Activated T-helper 1 cell treated with anti-CD3 and anti-CD28 coated beads, Interleukin-2, amount 50 U/mL, for 16 hours (primary cell): ENCODE measurements around the gene CORO2A.
"Not testable (repeated sequence)": the region's sequence is repeated elsewhere in the genome, so short reads cannot be mapped to it uniquely, and the experiment has no call there.

Experiments
- DNase-seq, 2 donors: peaks; one replicate each; pipeline ENCODE4 v3.0.0-alpha.2; 2020; ENCODE audit warnings: low read depth in 1 of 2, low spot score in 1 of 2

Gene CORO2A

GRCh38 chr9:98144076-98144475, 48.4 kb downstream of the CORO2A start:
- no peak for DNase-seq

- no peak for DNase-seq
Observed at GRCh38 chr9:98142925-98143481, 49.4 kb downstream of the CORO2A start.

DNA sequence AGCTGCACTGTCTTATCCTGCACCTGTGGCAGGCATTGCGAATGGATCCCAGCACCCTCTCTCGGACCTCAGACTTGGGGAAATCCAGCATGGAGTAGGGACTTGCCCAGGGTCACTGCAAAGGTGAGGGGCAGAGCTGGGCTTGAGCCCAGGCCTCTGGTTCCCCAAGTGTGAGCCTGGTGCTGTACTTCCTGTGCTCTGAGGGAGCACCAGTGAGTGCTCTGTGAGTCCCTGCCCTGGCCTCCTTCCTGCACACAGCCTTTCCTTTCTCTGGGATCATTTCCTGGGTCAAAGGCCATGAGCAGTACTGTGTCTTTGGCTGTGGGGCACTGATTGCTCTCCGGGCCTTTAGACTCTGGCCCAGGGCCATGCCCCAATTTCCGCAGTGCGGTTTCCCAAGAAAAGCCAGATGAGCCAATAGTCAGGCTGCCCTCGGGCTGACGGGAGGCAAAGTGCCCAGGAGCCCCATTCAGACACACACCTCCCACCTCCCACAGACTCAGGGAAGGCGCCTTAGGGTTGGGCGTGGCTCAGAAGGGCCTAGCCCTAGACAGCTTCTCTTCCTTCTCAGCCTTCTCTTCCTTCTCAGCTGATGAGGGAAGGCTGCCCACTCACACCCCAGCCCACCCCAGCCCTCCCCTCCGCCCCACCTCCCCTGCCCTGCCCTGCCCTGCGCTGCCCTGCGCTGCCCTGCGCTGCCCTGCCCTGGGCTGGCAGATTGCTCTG, 50.1 kb downstream of the CORO2A start:
- DNase-seq: no peak

DNA sequence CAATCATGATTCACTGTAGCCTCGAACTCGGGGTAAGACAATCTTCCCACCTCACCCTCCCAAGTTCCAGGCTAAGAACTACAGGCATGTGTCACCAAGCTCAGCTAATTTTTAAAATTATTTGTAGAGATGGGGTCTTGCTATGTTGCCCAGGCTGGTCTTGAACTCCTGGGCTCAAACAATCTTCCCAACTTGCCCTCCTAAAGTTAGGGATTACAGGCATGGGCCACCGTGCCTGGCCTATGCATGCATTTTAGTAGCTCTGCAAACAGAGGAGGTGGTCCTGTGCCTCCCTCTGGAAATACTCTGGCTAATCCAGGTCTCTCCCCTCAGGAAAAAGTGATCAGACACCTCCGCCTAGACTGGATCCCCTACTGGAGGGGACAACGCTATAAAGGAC, 51.9 kb downstream of the CORO2A start:
- no peak for DNase-seq

GRCh38 chr9:98136489-98136888, 55.9 kb downstream of the CORO2A start:
- no peak for DNase-seq

GRCh38 chr9:98135938-98136337, 56.5 kb downstream of the CORO2A start:
- DNase-seq: no peak

- no peak for DNase-seq
Observed at GRCh38 chr9:98135558-98135934, 56.9 kb downstream of the CORO2A start.

DNA sequence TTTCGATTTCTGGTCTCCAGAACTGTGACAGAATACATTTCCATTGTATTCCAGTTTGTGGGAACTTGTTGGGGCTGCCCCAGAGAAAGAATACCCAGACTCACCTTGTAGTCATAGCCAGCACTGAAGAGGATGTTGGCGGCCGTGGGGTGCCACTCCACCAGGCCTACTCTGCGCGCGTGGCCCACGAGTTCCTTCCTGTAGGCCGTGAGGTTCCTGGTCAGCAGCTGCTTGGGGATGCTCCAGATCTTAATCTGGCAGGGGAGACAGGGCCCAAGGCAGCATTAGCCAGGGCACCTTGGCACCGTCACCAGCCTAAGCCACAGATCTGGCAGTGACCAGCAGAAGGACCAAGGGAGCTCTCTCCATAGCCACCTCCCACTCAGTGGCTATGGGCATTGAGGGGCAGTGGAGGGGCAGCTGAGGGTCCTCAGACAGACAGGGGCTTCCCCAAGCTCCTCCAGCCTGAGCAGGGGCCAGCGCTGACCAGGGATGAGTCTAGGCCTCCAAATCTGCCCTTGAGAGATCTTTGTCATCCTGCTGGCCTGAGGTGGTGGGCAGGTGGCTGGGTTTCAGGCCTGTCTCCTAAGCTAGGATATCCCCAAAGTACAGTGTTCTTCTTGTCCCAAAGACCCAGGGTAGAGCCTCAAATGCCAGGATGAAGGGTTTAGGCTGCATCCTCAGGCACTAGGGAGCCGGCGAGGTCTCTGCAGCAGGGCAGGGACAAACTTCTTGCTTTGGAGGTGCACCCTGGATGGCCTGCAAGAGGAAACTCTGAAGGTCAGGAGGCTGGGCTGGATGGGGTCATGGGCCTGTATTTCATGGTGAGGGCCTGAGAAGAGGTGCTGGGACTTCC, 57.5 kb downstream of the CORO2A start:
- no peak for DNase-seq

- DNase-seq: no peak
Observed at GRCh38 chr9:98132806-98133631, 59.4 kb downstream of the CORO2A start.

GRCh38 chr9:98132158-98132557, 60.3 kb downstream of the CORO2A start:
- no peak for DNase-seq

GRCh38 chr9:98130576-98131228, 61.7 kb downstream of the CORO2A start:
- DNase-seq: no peak

DNA sequence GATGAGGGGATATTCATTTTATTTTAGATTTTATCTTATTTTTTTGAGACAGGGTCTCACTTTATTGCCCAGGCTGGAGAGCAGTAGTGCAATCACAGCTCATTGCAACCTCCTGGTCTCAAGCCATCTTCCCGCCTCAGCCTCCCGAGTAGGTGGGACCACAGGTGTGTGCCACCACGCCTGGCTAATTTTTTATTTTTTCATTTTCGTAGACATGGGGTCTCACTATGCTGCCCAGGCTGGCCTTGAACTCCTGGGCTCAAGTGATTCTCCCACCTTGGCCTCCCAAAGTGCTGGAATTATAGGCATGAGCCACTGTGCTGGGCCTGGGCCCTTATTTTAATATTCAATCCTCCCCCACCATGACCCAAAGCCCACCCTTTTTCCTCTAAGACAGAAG, 62.4 kb downstream of the CORO2A start:
- DNase-seq: not testable (repeated sequence)

- DNase-seq: no peak
Observed at GRCh38 chr9:98129451-98129881, 63.0 kb downstream of the CORO2A start.

GRCh38 chr9:98128316-98128715, 64.1 kb downstream of the CORO2A start:
- DNase-seq: no peak

DNA sequence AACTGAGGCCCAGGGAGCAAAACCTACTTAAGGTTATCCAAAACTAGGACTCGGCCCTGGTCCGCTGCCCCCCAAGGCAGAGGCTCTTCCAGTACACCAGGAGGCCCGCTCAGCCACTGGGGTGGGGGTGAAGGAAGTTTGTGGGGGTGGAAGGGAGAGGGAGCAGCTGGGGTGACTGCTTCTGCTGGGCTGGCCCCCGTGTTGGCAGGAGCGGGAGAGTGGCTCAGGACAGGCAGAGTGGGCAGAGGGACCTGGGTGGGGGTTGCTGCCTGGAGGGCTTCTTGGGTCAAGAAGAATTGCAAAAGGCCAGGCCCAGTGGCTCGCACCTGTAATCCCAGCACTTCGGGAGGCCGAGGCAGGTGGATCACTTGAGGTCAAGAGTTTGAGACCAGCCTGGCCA, 65.2 kb downstream of the CORO2A start:
- DNase-seq: no peak

DNA sequence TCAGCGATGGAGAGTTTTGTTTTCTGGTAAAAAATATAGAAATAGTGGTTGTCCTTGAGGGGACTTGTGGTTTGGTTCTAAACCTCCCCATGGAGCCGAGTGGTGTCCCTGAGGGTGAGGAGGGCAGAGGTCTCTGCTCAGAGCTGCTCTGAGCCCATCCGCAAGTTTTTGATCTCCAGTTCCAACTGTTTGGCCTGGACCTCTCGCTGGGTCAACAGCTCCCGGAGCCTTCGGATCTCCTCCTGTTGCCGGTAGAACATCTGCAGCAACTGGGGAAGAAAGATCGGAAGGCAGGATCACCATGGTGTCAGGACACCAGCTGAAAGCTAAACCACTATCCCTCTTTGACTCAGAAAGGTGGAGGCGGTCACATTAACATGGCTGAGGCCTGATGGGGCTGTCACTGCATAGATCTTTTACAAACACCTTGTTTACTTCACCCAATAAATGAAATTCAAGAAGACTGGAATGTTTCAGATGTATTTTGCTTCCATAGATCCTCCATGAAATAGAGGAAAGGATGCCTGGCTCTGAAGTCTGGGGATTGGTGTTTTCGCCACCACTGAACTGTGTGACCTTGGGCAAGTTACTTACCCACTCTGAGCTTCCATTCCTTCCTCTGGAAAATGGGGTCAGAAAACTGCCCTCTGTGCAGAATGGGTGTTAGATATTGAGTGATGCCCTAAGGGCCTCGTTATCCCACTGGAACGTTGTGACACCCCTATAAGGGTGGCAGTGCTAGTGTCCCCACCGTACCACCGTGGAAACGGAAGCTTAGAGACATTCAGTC, 67.6 kb downstream of the CORO2A start:
- DNase-seq: no peak

DNA sequence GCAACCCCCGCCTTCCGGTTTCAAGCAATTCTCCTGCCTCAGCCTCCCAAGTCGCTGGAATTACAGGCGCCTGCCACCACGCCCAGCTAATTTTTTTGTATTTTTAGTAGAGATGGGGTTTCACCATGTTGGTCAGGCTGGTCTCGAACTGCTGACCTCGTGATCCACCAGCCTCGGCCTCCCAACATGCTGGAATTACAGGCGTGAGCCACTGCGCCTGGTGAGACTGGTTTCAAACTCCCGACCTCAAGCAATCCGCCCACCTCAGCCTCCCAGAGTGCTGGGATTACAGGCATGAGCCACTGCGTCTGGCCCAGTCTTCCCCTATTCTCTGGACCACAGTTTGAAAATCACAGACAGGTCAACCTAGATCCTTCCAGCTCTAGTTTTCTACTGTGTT, 68.3 kb downstream of the CORO2A start:
- DNase-seq: not testable (repeated sequence)

- DNase-seq: no peak
Observed at GRCh38 chr9:98121058-98121457, 71.4 kb downstream of the CORO2A start.

DNA sequence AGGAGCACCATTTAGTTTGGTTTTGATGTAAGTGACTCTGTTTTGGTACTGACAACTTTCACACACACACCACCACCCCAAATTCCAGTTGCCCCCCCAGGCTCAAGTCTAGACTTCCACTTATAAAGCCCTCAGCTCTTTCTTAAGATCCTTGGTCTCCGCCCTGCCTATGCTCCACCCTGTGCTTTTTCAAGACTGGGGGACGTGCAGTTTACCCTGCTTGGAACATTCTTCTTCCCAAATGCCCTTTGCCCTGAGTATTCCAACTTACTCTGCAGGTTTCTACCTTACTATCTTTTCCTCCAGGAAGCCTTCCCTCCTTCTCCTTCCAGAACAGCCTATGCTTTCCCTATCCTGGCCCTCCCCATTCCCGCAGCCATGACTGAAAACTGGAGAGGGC, 72.0 kb downstream of the CORO2A start:
- DNase-seq: no peak
